WTC11 (cell line): ENCODE results near the gene PLXDC2. TPM values are rescaled to one million over a fixed set of nuclear protein-coding genes. Genes with fewer than 3 reads are reported as not detected.

ENCODE experiments used
- ATAC-seq: fragments of 200-7000 bp; cut with Tn5 transposase; 2 replicates; pipeline ENCODE4 v1.10.0; 2021; ENCODE audit warnings: mild to moderate bottlenecking, moderate library complexity
- CTCF ChIA-PET: fragments of 300-600 bp; sonication (Branson Sonifier 250); formaldehyde crosslinking; loops from one replicate; lab custom pipeline; 2021; ENCODE audit warnings: antibody characterized with exemption; lab: Charles Lee
- POLR2A ChIA-PET: fragments of 350-600 bp; sonication (Branson Sonifier 250); formaldehyde crosslinking; loops from one replicate; lab custom pipeline; 2021; ENCODE audit warnings: antibody characterized with exemption; lab: Charles Lee
- DNase-seq: peaks from one replicate; pipeline ENCODE4 v3.0.0; 2021; ENCODE audit warnings: low spot score
- H3K27ac Mint-ChIP-seq: 2 replicates; pipeline ENCODE4 v1.8.0; 2021; ENCODE audit warnings: mixed read lengths
- H3K27me3 Mint-ChIP-seq: 2 replicates; pipeline ENCODE4 v1.8.0; 2021; ENCODE audit warnings: low read depth, mild to moderate bottlenecking, moderate library complexity, mixed read lengths
- H3K36me3 Mint-ChIP-seq: 2 replicates; pipeline ENCODE4 v1.8.0; 2021; ENCODE audit warnings: mixed read lengths
- H3K4me1 Mint-ChIP-seq: 2 replicates; pipeline ENCODE4 v1.8.0; 2022; ENCODE audit warnings: mixed read lengths
- H3K4me3 Mint-ChIP-seq: 2 replicates; pipeline ENCODE4 v1.8.0; 2021; ENCODE audit warnings: mild to moderate bottlenecking, moderate library complexity, mixed read lengths
- H3K9me3 Mint-ChIP-seq: 2 replicates; pipeline ENCODE4 v1.8.0; 2021; ENCODE audit warnings: mixed read lengths
- ARID4B ChIP-seq: sonication (generic); formaldehyde crosslinking; IDR thresholded peaks from 2 replicates; pipeline ENCODE4 v1.8.0; 2023; ENCODE audit warnings: missing genetic modification reagents, mild to moderate bottlenecking, borderline replicate concordance
- FOXJ3 ChIP-seq: sonication (generic); formaldehyde crosslinking; IDR thresholded peaks from 2 replicates; pipeline ENCODE4 v1.9.0; 2021; ENCODE audit warnings: missing genetic modification reagents, mild to moderate bottlenecking, borderline replicate concordance
- IRF2 ChIP-seq: sonication (generic); formaldehyde crosslinking; IDR thresholded peaks from 2 replicates; pipeline ENCODE4 v1.8.0; 2022; ENCODE audit warnings: low read depth, missing genetic modification reagents, borderline replicate concordance
- PRDM15 ChIP-seq: sonication (generic); formaldehyde crosslinking; IDR thresholded peaks from 2 replicates; pipeline ENCODE4 v1.8.0; 2022; ENCODE audit warnings: missing genetic modification reagents
- PRRX2 ChIP-seq: fragments of 250-450 bp; sonication (Bioruptor Pico); IDR thresholded peaks from 2 replicates; pipeline ENCODE4 v1.8.0; 2021; ENCODE audit warnings: mild to moderate bottlenecking
- ZNF416 ChIP-seq: fragments of 250-450 bp; sonication (Bioruptor Pico); IDR thresholded peaks from 2 replicates; pipeline ENCODE4 v1.9.0; 2021; ENCODE audit warnings: mild to moderate bottlenecking, inconsistent platforms
- ZNF423 ChIP-seq: fragments of 250-450 bp; sonication (Bioruptor Pico); IDR thresholded peaks from 2 replicates; pipeline ENCODE4 v2.1.2; 2022; ENCODE audit warnings: mild to moderate bottlenecking, moderate library complexity
- ZNF512 ChIP-seq: sonication (generic); formaldehyde crosslinking; IDR thresholded peaks from 2 replicates; pipeline ENCODE4 v1.8.1; 2022; ENCODE audit warnings: missing genetic modification reagents, borderline replicate concordance
- total RNA-seq: library from RNA; stranded (reverse); gene quantifications from 3 replicates; pipeline ENCODE4 v1.2.3, GENCODE V29; 2021
- TF ChIP-seq, protein P1 (sequence below): fragments of 250-450 bp; sonication (Bioruptor Pico); IDR thresholded peaks from 2 replicates; pipeline ENCODE4 v1.9.0; 2021; ENCODE audit warnings: mild to moderate bottlenecking
- TF ChIP-seq, protein P2 (sequence below): fragments of 250-450 bp; sonication (Bioruptor Pico); IDR thresholded peaks from 2 replicates; pipeline ENCODE4 v2.1.2; 2022; ENCODE audit warnings: mild to moderate bottlenecking, moderate library complexity
- TF ChIP-seq, protein P3 (sequence below): sonication (generic); formaldehyde crosslinking; conservative IDR thresholded peaks from 2 replicates; pipeline ENCODE4 v1.8.1; 2023; ENCODE audit warnings: mild to moderate bottlenecking, low read depth, missing genetic modification reagents, moderate library complexity
- TF ChIP-seq, protein P4 (sequence below): fragments of 250-450 bp; sonication (Bioruptor Pico); IDR thresholded peaks from 2 replicates; pipeline ENCODE4 v1.8.0; 2021; ENCODE audit warnings: mild to moderate bottlenecking

Gene PLXDC2
- total RNA-seq, 1 experiment from 2014 or later, result 31.7 TPM

DNA sequence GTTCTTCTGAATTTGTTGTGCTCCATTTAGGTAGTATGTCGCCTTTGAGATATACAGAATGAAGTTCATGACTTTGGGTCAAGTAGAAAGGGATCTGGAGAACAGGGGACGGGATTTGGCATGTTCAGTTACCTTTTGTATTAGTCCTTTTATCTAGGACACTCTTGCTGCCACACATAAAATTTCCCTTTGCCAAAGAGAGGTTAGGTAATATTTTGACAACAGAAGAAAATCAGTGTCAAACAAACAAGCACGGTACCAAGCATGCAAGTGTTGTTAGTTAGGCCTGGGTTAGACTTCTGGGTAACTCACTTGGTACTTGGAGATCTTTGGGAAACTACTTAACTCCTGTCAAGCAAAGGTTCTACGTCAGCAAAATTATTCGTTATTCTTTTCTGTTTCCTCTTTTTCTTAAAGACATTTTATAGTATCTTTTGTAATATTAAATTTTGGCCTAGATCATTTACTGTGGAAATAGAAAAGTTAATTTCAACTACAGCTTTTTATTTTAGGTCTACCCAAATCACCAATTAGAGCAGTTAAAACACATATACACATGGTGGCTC lies 116.7 kb downstream of the PLXDC2 start:
- Mint-ChIP-seq H3K4me1 (peaks cover 38% of the 10 kb centered on the region), H3K27me3 (no peaks in the 10 kb centered on the region), H3K27ac (peak overlapping the region; percentile 75), H3K4me3 (no peak overlapping the region), H3K9me3 (no peaks in the 10 kb centered on the region), H3K36me3 (peaks cover 7% of the 10 kb centered on the region; the same call in 1 of the 2 replicates)
- ATAC-seq (no peak), DNase-seq (no peak)
- ChIA-PET CTCF (no interaction called here), POLR2A (no interaction called here)
- no peak for TF ChIP-seq ZNF416
- no peak for TF ChIP-seq IRF2 (CRISPR knock-in tag)
- no peak for TF ChIP-seq ZNF512 (CRISPR knock-in tag)
- no peak for TF ChIP-seq ZNF423 (CRISPR knock-in tag)
- TF ChIP-seq, protein P1, sequence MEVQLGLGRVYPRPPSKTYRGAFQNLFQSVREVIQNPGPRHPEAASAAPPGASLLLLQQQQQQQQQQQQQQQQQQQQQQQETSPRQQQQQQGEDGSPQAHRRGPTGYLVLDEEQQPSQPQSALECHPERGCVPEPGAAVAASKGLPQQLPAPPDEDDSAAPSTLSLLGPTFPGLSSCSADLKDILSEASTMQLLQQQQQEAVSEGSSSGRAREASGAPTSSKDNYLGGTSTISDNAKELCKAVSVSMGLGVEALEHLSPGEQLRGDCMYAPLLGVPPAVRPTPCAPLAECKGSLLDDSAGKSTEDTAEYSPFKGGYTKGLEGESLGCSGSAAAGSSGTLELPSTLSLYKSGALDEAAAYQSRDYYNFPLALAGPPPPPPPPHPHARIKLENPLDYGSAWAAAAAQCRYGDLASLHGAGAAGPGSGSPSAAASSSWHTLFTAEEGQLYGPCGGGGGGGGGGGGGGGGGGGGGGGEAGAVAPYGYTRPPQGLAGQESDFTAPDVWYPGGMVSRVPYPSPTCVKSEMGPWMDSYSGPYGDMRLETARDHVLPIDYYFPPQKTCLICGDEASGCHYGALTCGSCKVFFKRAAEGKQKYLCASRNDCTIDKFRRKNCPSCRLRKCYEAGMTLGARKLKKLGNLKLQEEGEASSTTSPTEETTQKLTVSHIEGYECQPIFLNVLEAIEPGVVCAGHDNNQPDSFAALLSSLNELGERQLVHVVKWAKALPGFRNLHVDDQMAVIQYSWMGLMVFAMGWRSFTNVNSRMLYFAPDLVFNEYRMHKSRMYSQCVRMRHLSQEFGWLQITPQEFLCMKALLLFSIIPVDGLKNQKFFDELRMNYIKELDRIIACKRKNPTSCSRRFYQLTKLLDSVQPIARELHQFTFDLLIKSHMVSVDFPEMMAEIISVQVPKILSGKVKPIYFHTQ (CRISPR knock-in tag), result no peak
- TF ChIP-seq, protein P2, sequence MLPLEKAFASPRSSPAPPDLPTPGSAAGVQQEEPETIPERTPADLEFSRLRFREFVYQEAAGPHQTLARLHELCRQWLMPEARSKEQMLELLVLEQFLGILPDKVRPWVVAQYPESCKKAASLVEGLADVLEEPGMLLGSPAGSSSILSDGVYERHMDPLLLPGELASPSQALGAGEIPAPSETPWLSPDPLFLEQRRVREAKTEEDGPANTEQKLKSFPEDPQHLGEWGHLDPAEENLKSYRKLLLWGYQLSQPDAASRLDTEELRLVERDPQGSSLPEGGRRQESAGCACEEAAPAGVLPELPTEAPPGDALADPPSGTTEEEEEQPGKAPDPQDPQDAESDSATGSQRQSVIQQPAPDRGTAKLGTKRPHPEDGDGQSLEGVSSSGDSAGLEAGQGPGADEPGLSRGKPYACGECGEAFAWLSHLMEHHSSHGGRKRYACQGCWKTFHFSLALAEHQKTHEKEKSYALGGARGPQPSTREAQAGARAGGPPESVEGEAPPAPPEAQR (CRISPR knock-in tag), result no peak
- TF ChIP-seq PRRX2, result no peak
- no peak for TF ChIP-seq ARID4B
- TF ChIP-seq, protein P3, sequence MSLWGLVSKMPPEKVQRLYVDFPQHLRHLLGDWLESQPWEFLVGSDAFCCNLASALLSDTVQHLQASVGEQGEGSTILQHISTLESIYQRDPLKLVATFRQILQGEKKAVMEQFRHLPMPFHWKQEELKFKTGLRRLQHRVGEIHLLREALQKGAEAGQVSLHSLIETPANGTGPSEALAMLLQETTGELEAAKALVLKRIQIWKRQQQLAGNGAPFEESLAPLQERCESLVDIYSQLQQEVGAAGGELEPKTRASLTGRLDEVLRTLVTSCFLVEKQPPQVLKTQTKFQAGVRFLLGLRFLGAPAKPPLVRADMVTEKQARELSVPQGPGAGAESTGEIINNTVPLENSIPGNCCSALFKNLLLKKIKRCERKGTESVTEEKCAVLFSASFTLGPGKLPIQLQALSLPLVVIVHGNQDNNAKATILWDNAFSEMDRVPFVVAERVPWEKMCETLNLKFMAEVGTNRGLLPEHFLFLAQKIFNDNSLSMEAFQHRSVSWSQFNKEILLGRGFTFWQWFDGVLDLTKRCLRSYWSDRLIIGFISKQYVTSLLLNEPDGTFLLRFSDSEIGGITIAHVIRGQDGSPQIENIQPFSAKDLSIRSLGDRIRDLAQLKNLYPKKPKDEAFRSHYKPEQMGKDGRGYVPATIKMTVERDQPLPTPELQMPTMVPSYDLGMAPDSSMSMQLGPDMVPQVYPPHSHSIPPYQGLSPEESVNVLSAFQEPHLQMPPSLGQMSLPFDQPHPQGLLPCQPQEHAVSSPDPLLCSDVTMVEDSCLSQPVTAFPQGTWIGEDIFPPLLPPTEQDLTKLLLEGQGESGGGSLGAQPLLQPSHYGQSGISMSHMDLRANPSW (CRISPR knock-in tag), result no peak
- no peak for TF ChIP-seq FOXJ3 (CRISPR knock-in tag)
- TF ChIP-seq, protein P4, sequence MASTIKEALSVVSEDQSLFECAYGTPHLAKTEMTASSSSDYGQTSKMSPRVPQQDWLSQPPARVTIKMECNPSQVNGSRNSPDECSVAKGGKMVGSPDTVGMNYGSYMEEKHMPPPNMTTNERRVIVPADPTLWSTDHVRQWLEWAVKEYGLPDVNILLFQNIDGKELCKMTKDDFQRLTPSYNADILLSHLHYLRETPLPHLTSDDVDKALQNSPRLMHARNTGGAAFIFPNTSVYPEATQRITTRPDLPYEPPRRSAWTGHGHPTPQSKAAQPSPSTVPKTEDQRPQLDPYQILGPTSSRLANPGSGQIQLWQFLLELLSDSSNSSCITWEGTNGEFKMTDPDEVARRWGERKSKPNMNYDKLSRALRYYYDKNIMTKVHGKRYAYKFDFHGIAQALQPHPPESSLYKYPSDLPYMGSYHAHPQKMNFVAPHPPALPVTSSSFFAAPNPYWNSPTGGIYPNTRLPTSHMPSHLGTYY (CRISPR knock-in tag), result no peak
- TF ChIP-seq PRDM15 (CRISPR knock-in tag), result no peak
